Liver (tissue), 9 donors: Measurements from ENCODE around the gene ANKRD50. TPM values are rescaled to one million over a fixed set of nuclear protein-coding genes. Genes with fewer than 3 reads are reported as not detected.

Source experiments
- DNase-seq: peaks from one replicate; pipeline ENCODE4 v3.0.0-alpha.2; 2017; ENCODE audit warnings: low spot score
- H3K27ac ChIP-seq, 2 donors: one replicate each; pipeline ENCODE4 v1.7.0; 2013; ENCODE audit warnings: inconsistent platforms in 2 of 2, low read length in 2 of 2, control low read depth in 1 of 2, low read depth in 1 of 2, mild to moderate bottlenecking in 1 of 2
- H3K27me3 ChIP-seq, 4 donors: one replicate each; pipeline versions ENCODE4 v1.6.1 to v1.7.0; 2013; ENCODE audit warnings: low read length in 3 of 4, inconsistent platforms in 1 of 4, mild to moderate bottlenecking in 1 of 4, moderate library complexity in 1 of 4; ENCODE audit not compliant: control insufficient read depth in 4 of 4, insufficient read depth in 4 of 4
- H3K36me3 ChIP-seq, 4 donors: one replicate each; pipeline versions ENCODE4 v1.6.1 to v1.7.0; 2013; ENCODE audit warnings: low read length in 3 of 4, mild to moderate bottlenecking in 3 of 4, low read depth in 1 of 4, moderate library complexity in 1 of 4; ENCODE audit not compliant: control insufficient read depth in 4 of 4, insufficient read depth in 3 of 4
- H3K4me1 ChIP-seq, 4 donors: one replicate each; pipeline versions ENCODE4 v1.6.1 to v1.7.0; 2013; ENCODE audit warnings: low read length in 3 of 4, mild to moderate bottlenecking in 3 of 4, moderate library complexity in 1 of 4; ENCODE audit not compliant: control insufficient read depth in 4 of 4, insufficient read depth in 4 of 4
- H3K4me3 ChIP-seq, 3 donors: one replicate each; pipeline versions ENCODE4 v1.6.1 to v1.7.0; 2013; ENCODE audit warnings: low read length in 3 of 3, control low read depth in 1 of 3, low read depth in 1 of 3, mild to moderate bottlenecking in 1 of 3
- H3K9ac ChIP-seq, 2 donors: one replicate each; pipeline ENCODE4 v1.7.0; 2013; ENCODE audit warnings: low read length in 2 of 2, mild to moderate bottlenecking in 2 of 2, moderate library complexity in 2 of 2, control low read depth in 1 of 2, low read depth in 1 of 2
- H3K9me3 ChIP-seq, 4 donors: one replicate each; pipeline versions ENCODE4 v1.6.1 to v1.7.0; 2013; ENCODE audit warnings: low read length in 3 of 4; ENCODE audit not compliant: control insufficient read depth in 4 of 4
- EGR1 ChIP-seq, 2 donors: IDR thresholded peaks; 2 replicates each; pipeline ENCODE4 v1.6.1; 2016 to 2018; ENCODE audit warnings: antibody characterized with exemption in 2 of 2, low read depth in 2 of 2
- FOXA1 ChIP-seq: IDR thresholded peaks from 2 replicates; pipeline ENCODE4 v1.6.1; 2016; ENCODE audit warnings: antibody characterized with exemption
- HNF4G ChIP-seq: IDR thresholded peaks from 2 replicates; pipeline ENCODE4 v1.6.1; 2016; ENCODE audit warnings: antibody characterized with exemption
- NR2F2 ChIP-seq: IDR thresholded peaks from 2 replicates; pipeline ENCODE4 v1.6.1; 2016; ENCODE audit warnings: antibody characterized with exemption
- SP1 ChIP-seq: IDR thresholded peaks from 2 replicates; pipeline ENCODE4 v1.6.1; 2018; ENCODE audit warnings: antibody characterized with exemption, mild to moderate bottlenecking
- WGBS: extraction: QIAGEN DNeasy Blood & Tissue Kit; methylation state at CpG from one replicate; pipeline ENCODE4 v1.1.7; 2013; 5-methylcytosine and 5-hydroxymethylcytosine counted together
- polyA plus RNA-seq, 2 donors: library from polyadenylated mRNA; stranded (reverse) in 1 of 2; unstranded in 1 of 2; fragments of 200-250 nt in 1 of 2; fragments of >200 nt in 1 of 2; fragmentation: Nextera tagmentation in 1 of 2; extraction: Ambion mirVana in 1 of 2; gene quantifications; one replicate each; pipeline versions ENCODE4 v1.2.1 to v1.2.3, GENCODE V29; 2013 to 2015
- total RNA-seq, 2 donors: library from RNA; depleted of rRNA; stranded (reverse); fragments of >200 nt; gene quantifications; one replicate each; pipeline ENCODE4 v1.2.3, GENCODE V29; 2014
- TF ChIP-seq, protein P1 (sequence below): IDR thresholded peaks from 2 replicates; pipeline ENCODE4 v1.6.1; 2016; ENCODE audit warnings: antibody characterized with exemption
- TF ChIP-seq, protein P2 (sequence below): fragments of 150-350 bp; IDR thresholded peaks from 2 replicates; pipeline ENCODE4 v1.5.1; 2017; ENCODE audit warnings: improper control_type of control experiment, low read depth, low read length; ENCODE audit not compliant: missing input control
- TF ChIP-seq, protein P3 (sequence below): IDR thresholded peaks from 2 replicates; pipeline ENCODE4 v1.6.1; 2016; ENCODE audit warnings: antibody characterized with exemption
- TF ChIP-seq, protein P4 (sequence below): IDR thresholded peaks from 2 replicates; pipeline ENCODE4 v1.6.1; 2016; ENCODE audit warnings: antibody characterized with exemption, mild to moderate bottlenecking
- TF ChIP-seq, protein P5 (sequence below): IDR thresholded peaks from 2 replicates; pipeline ENCODE4 v1.6.1; 2016; ENCODE audit warnings: antibody characterized with exemption
- donor health status: healthy.
- donor health status: healthy.
- donor health status: healthy.
- donor health status: healthy.
- donor health status: healthy.

The ANKRD50 gene
- total and polyA plus RNA-seq, 4 donors: 2.4 to 16.7 (median 6.0) TPM

DNA sequence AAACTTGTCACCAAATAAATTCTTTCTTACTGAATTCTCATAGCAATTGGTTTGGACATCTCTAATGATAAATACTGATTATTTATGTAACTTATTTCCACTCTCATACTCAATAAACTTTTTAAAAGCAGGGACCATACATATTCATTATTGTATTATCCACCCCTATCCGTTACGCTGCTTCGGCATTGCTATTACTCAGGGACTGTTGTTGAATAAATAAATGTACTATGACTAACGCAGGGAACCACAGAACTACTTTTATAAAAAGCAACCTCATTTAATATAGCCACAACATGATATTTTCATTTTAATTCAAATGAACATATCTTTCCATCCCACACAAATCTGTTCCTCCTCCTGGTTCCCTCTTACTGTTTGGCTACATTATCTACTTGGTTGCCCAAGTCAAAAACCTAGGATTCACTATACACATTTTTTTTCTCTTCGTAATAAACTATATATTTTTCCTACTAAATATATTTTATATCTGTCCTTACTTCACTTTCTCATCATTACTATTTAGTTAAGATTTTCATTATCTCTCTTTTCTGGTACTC is 14.9 kb upstream of the ANKRD50 start:
- Histone ChIP-seq H3K4me1 (no peaks in the 10 kb centered on the region), H3K4me3 (no peak overlapping the region), H3K36me3 (no peaks in the 10 kb centered on the region), H3K27ac (no peak overlapping the region), H3K9ac (no peak overlapping the region), H3K9me3 (no peaks in the 10 kb centered on the region), H3K27me3 (no peaks in the 10 kb centered on the region)
- TF ChIP-seq, protein P1, sequence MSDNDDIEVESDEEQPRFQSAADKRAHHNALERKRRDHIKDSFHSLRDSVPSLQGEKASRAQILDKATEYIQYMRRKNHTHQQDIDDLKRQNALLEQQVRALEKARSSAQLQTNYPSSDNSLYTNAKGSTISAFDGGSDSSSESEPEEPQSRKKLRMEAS: no peak
- no peak for TF ChIP-seq FOXA1
- TF ChIP-seq SP1: no peak
- TF ChIP-seq, protein P2, sequence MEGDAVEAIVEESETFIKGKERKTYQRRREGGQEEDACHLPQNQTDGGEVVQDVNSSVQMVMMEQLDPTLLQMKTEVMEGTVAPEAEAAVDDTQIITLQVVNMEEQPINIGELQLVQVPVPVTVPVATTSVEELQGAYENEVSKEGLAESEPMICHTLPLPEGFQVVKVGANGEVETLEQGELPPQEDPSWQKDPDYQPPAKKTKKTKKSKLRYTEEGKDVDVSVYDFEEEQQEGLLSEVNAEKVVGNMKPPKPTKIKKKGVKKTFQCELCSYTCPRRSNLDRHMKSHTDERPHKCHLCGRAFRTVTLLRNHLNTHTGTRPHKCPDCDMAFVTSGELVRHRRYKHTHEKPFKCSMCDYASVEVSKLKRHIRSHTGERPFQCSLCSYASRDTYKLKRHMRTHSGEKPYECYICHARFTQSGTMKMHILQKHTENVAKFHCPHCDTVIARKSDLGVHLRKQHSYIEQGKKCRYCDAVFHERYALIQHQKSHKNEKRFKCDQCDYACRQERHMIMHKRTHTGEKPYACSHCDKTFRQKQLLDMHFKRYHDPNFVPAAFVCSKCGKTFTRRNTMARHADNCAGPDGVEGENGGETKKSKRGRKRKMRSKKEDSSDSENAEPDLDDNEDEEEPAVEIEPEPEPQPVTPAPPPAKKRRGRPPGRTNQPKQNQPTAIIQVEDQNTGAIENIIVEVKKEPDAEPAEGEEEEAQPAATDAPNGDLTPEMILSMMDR: no peak
- no peak for TF ChIP-seq NR2F2
- TF ChIP-seq, protein P3, sequence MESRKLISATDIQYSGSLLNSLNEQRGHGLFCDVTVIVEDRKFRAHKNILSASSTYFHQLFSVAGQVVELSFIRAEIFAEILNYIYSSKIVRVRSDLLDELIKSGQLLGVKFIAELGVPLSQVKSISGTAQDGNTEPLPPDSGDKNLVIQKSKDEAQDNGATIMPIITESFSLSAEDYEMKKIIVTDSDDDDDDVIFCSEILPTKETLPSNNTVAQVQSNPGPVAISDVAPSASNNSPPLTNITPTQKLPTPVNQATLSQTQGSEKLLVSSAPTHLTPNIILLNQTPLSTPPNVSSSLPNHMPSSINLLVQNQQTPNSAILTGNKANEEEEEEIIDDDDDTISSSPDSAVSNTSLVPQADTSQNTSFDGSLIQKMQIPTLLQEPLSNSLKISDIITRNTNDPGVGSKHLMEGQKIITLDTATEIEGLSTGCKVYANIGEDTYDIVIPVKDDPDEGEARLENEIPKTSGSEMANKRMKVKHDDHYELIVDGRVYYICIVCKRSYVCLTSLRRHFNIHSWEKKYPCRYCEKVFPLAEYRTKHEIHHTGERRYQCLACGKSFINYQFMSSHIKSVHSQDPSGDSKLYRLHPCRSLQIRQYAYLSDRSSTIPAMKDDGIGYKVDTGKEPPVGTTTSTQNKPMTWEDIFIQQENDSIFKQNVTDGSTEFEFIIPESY: no peak
- TF ChIP-seq, protein P4, sequence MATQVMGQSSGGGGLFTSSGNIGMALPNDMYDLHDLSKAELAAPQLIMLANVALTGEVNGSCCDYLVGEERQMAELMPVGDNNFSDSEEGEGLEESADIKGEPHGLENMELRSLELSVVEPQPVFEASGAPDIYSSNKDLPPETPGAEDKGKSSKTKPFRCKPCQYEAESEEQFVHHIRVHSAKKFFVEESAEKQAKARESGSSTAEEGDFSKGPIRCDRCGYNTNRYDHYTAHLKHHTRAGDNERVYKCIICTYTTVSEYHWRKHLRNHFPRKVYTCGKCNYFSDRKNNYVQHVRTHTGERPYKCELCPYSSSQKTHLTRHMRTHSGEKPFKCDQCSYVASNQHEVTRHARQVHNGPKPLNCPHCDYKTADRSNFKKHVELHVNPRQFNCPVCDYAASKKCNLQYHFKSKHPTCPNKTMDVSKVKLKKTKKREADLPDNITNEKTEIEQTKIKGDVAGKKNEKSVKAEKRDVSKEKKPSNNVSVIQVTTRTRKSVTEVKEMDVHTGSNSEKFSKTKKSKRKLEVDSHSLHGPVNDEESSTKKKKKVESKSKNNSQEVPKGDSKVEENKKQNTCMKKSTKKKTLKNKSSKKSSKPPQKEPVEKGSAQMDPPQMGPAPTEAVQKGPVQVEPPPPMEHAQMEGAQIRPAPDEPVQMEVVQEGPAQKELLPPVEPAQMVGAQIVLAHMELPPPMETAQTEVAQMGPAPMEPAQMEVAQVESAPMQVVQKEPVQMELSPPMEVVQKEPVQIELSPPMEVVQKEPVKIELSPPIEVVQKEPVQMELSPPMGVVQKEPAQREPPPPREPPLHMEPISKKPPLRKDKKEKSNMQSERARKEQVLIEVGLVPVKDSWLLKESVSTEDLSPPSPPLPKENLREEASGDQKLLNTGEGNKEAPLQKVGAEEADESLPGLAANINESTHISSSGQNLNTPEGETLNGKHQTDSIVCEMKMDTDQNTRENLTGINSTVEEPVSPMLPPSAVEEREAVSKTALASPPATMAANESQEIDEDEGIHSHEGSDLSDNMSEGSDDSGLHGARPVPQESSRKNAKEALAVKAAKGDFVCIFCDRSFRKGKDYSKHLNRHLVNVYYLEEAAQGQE: no peak
- DNase-seq: no peak
- WGBS: 97% methylated on average over 5 of the region's 5 CpGs

DNA sequence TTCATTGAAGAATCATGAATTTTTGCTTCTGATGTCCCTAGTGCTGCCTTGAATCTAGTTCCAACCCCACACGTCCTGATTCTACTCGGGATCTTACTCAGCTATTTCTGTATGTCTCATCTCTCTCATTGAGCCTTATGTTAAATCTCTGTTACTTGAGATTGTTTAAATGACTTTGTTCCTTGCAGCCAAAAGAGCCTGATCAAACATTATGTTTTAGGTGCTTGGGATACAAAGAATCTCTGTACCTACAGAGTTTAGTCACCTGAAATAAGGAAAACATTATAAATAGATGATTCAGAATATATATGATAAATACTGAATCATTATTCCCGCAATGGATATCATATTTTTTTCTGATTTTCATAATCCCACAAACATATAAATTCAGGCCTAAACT is 13.7 kb upstream of the ANKRD50 start:
- H3K4me1 ChIP-seq: no peaks in the 10 kb centered on the region
- TF ChIP-seq, protein P5, sequence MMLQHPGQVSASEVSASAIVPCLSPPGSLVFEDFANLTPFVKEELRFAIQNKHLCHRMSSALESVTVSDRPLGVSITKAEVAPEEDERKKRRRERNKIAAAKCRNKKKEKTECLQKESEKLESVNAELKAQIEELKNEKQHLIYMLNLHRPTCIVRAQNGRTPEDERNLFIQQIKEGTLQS: no peak
- TF ChIP-seq HNF4G (no peak), EGR1 (IDR thresholded peaks at IDR 0.05; ENCODE audit: low read depth in 2 of 2) (no peak), SP1 (no peak)
- TF ChIP-seq, protein P2: no peak
- 92% methylated on average over 3 of the region's 3 CpGs for WGBS
- H3K36me3 ChIP-seq: no peaks in the 10 kb centered on the region
- no peak for DNase-seq
- no peak overlapping the region for H3K9ac ChIP-seq
- H3K27me3 ChIP-seq: no peaks in the 10 kb centered on the region
- H3K27ac ChIP-seq: no peak overlapping the region
- no peaks in the 10 kb centered on the region for H3K9me3 ChIP-seq
- no peak overlapping the region for H3K4me3 ChIP-seq
